Kasumi-1 (cell line): ENCODE results near the gene TUBG2.
"Not testable (repeated sequence)": the region's sequence is repeated elsewhere in the genome, so short reads cannot be mapped to it uniquely, and the experiment has no call there.

Source experiments
- DNase-seq, 2 experiments: peaks; one replicate each; lab custom pipeline; 2025; lab: John Stamatoyannopoulos, UW

TUBG2 gene

DNA sequence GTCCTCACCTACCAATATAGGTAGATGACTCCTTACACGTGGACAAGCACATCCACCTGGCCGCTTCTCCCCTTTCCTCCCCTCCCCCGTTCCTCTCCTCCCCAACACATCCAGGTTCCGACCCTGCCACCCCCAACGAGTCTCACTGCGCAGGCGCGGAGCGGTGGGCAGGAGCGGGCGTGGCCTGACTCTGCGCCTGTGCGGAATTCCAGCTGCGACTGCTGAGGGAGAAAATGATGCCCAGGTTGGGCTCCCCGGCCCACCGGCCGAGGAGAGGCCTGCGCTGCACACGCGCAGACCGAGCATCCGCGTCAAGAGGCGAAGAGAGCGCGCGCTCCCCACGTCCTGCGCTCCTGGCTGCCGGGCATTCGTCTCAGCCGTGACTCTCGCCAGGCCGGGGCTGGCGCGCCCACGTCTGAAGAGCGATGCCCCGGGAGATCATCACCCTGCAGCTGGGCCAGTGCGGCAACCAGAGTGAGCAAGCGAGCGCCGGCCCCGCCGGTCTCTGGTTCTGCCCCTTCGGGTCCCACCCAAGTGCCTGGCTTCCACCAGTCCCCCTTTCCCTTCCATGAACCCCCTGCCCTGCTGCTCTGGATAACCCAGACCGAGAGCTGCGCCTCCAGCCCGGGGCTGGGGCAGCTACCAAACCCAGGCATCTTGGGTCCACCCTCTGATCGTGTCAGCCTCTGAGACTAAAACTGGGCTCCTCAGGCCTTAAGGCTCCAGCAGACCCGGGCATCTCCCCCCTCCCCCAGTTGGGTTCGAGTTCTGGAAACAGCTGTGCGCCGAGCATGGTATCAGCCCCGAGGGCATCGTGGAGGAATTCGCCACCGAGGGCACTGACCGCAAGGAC, at the start of gene TUBG2:
TUBG2 (plus strand) TSS at position 206 of the 853 bp plus-strand sequence; CDS start at position 426, 220 bp downstream.
- DNase-seq: peak; percentile 76 to 77

DNA sequence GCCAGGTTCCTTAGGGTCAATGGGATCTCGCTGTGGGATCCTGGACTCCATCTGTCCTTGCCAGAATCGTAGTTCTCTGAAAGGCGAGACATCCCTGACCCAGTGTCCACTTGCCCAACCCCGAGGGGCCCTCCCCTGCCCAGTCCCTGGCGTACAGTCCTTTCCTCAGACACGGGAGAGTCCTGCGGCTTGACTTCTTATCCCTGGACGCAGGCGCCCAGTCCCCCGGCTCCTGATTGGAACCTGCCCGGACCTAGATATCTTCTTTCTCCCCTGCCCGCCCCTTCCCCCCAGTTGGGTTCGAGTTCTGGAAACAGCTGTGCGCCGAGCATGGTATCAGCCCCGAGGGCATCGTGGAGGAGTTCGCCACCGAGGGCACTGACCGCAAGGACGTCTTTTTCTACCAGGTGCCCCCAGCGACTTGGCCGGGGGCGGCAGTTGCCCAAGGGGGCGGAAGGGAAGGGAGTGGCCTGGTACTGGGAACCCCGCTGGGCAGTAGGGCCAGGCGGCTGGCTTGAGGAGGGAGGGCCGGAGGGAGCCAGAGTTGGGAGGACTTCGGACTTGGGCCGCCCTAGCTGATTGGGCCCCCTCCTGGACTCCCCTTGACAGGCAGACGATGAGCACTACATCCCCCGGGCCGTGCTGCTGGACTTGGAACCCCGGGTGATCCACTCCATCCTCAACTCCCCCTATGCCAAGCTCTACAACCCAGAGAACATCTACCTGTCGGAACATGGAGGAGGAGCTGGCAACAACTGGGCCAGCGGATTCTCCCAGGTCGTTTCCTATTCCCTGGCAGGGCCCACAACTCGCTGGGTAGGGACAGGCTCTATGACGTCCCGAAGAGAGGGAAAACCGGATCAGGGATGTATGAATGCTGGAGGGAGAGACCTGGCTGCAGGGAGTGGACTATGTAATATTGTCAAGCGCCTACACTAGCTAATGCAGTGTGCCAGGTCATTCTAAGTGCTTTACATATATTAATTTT, 49.0 kb upstream of the TUBG2 start:
- DNase-seq: not testable (repeated sequence)

DNA sequence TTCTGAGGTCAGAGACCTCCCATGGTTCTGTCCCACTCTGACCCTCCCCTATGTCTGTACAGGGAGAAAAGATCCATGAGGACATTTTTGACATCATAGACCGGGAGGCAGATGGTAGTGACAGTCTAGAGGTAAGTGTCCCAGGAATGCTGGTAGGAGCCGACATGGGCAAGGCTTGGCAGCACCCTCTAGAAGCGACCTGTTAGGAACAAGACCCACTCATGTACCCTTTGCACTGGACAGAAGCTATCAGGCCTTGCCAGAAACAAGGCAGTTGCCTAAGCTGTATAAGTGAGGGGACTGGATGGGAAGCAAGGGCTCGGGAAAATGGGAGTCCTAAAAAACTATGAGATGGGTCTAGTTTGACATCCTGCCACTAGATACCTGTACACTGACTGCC, 47.1 kb upstream of the TUBG2 start:
- DNase-seq: no peak

DNA sequence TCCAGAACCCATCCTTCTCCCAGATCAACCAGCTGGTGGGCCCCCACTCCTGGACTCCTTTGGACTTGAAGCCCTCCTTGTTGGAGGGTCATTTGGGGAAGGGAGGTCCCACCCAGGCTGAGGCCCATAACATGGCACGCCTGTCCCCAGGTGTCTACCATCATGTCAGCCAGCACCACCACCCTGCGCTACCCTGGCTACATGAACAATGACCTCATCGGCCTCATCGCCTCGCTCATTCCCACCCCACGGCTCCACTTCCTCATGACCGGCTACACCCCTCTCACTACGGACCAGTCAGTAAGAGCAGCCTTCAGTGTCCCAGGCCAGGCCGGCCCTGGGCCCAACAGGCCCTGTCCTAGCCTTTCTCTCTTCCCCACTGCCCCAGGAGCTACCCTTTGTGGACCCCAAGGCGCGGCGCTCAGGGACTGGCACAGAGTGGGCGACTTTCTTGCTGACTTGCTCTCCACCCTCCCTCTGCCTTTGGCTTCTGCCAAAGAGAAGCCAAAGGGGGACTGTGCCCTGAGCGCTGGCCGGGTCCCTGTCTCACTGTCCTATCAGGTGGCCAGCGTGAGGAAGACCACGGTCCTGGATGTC, 45.3 kb upstream of the TUBG2 start:
- DNase-seq: no peak

DNA sequence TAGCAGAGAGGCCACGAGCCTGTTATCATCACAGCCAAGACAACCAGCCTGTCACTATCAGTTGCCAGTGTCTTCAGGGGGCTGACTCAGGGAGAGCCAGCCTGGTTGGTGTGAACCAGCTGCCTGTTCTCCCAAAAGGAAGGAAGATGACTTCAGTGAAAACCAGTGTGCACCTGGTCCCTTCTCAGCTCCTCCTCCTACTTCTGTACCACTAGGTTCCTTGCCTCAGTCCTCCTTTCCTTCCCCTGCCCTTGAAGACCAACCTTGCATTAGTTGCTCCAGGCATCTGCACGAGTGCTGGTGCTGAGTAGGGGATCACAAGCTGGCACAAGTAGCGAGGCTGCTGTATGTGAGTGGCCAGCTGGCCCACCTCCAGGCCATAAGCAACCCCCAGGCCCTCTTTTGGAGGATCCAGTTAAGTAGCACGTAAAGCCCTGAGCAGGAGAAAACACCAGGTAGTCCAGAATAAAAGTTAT, 41.1 kb upstream of the TUBG2 start:
- DNase-seq: no peak

DNA sequence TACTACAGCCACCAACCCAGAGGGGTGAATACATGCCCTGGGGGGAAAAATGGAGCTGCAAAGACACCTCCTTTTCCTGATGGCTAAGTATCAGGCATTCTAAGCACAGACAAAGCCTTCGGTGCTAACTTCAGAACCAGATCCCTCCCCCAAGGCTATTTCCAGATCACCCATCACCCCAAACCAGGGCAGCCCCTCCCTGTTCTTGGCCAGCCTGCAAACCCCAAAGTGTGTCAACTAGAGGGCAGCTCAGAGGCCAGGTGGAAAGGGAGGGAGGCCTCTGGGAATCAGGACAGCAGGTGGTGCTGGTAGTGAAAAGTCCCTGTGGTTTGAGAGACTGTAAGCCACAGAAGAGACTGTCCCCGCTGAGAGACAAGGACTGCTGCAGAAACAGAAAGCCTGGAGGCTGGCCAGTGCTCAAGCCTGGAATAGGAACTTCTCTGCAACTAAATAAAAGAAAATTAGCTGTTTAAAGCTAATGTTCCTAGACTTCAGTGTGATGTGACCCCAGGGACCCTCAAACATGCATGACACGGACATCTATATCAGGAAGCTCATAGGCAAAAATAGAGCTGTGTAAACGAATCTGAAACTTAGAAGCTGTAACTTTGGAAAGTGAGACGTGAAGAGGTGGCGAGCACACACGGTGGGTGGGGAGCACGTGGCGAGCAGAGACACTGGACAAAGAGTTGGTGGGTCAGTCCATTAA, 40.5 kb upstream of the TUBG2 start:
- DNase-seq: no peak

DNA sequence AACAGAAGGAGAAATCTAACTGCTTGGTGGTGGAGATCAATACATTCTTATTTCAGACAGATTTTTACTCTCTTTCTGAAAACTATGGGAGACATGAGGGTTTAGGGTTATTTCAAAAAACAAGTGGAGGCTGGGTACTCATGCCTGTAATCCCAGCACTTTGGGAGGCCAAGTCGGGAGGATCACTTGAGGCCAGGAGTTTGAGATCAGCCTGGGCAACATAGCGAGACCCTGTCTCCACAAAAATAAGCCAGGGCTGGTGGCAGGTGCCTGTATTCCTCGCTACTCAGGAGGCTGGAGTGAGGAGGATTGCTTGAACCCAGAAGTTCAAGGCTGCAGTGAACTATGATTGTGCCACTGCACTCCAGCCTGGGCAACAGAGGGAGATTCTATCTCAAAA, 37.1 kb upstream of the TUBG2 start:
- not testable (repeated sequence) for DNase-seq

DNA sequence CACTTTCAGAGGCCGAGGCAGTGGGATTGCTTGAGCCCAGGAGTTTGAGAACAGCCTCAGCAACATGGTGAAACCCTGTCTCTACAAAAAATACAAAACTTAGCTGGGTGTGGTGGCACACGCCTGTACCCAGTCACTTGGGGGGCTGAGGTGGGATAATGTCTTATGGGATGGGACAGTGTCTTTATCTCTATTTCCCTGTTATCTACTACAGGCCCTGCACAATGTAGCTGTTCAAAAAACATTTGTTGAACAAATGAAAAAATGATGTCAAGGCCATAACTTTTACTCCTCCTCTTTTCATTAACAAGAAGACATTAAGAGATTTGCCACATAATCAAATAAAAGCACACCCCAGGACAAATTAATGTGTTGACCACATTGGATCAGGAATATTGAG, 35.8 kb upstream of the TUBG2 start:
- no peak for DNase-seq

DNA sequence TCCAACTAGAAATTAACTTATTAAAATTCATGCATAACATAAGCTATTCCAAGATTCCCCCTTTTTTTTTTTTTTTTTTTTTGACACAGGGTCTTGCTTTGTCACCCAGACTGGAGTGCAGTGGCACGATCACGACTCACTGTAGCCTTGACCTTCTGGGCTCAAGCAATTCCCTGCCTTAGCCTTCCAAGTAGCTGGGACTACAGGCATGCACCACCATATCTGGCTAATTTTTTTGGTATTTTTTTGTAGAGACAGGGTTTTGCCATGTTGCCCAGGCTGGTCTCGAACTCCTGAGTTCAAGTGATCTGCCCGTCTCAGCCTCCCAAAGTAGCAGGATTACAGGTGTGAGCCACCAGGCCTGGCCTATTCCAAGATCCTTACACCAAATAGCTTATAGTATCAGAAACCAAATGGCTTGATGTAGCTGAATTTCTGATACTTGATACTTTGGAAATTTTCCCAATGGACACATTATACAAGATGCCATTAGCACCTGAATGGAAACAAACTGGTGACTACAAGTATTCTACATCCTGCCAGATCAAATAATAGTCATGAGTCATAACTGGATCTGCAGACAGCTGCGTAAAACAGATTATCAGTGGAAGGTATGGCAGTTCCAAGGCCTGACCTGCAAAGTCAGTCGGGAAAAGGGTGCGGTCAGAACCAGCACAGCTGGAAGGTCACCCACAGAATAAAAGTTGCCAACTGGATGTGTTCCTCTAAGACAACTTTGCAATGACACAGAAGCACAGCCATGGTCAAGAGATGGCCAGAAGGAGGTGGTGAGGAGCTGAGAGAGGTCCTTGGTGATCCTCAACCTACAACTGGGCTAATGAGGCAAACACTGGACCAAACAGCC, 35.1 kb upstream of the TUBG2 start:
- no peak for DNase-seq

DNA sequence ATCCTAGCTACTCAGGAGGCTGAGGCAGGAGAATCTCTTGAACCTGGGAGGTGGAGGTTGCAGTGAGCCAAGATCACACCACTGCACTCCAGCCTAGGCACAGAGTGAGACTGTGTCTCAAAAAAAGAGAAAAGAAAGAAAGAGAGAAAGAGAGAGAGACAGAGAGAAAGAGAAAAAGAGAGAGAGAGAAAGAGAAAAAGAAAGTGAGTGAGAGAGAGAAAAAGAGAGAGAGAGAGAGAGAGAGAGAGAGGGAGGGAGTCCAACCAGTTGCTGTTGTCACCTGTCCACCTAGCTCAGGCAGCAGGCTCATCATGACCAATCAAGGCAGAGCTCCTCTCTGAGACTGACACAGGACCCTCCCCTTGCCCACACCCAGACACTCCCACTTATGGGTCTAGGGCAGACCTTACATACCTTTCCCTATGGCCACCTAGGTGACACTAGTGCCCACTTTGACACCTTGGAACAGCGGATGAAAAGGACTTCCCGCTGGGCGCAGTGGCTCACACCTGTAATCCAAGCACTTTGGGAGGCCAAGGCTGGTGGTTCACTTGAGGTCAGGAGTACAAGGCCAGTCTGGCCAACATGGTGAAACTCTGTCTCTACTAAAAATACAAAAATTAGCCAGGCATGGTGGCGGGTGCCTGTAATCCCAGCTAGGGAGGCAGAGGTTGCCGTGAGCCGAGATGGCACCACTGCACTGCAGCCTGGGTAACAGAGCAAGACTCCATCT, 31.9 kb upstream of the TUBG2 start:
- not testable (repeated sequence) for DNase-seq

DNA sequence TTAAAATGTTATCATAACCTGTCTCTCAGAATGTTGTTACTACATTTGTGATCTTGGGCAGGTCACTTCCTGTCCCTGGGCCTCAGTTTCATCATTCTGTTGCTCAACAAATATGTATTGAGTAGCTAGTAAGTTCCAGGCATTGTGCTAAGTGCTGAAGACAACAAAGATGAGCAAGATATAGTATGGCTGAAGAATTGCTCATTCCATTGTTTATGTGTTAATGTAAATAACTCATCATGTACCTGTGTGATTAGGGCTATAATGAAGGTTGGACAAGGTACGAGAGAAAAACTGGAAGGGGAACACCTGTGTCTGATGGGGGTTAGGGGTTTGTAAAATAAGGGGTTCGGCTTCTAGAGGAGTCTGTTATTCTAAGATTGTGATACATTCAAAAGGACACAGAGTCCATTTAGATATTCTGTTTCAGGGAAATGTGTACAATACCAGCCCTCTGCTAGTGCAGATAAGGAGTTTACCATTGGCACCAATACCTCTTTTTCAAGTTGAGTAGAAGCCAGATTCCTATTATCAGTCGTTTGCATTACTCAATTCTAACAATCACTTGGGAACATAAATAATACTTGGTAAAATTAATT, 29.6 kb upstream of the TUBG2 start:
- DNase-seq: no peak

DNA sequence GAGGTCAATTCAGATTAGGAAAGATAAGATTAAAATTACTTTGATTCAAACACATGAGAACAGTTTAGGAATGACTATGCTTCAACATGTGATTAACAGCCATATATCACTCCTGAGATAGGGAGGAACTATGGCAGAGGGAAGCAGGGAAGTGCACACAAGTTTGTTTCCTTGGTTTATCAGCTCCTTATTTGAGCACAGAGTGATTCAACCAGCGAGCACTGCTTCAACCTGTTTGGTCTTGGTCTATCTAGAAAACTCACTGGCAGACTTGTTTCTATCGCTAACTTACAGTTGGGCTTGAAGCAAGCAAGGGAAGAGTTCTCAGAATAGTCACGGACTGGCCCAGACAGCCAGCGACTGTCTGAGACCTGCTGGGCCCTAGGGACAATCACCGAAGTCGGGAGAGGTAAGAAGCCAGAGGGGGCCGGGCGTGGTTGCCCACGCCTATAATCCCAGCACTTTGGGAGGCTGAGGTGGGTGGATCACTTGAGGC, 26.1 kb upstream of the TUBG2 start:
- DNase-seq: no peak

DNA sequence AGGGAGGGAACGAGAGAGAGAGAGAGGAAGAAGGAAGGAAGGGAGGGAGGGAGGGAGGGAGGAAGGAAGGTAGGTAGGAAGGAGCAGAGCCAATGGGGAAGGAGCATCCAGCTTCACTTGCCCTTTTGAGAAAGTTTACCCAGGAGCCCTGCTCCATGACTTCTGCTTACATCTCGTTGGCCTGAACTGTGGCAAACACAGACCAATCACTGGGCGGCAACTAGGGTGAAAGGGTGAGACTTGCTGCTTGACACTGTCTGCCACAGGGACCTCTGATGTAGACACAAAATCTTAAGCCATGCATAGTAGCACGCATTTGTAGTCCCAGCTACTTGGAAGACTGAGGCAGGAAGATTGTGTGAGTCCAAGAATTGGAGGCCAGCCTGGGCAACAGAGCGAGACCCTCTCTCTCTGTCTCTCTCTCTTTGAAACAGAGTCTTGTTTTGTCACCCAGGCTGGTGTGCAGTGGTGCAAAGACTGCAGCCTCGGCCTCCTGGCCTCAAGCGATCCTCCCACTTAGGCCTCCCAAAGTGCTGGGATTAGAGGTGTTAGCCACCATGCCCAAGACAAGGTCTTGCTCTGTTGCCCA, 19.5 kb upstream of the TUBG2 start:
- no peak for DNase-seq

DNA sequence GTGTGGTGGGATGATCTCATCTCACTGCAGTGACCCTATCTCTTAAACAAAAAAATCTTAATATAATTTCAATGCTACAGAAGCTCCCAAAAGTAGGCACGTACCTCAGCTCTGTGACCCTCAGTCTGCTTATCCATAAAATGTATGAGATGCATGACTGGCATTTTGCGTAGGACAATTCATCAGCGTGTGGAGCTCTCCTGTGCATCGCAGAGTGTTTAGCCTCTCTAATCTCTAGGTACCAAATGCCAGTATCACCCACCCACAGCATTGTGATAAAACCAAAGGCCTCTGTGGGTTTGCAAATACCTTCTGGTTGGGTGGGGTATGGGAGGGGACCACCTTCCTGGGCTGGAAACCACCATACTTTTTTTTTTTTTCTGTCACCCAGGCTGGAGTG, 19.0 kb upstream of the TUBG2 start:
- DNase-seq: no peak

DNA sequence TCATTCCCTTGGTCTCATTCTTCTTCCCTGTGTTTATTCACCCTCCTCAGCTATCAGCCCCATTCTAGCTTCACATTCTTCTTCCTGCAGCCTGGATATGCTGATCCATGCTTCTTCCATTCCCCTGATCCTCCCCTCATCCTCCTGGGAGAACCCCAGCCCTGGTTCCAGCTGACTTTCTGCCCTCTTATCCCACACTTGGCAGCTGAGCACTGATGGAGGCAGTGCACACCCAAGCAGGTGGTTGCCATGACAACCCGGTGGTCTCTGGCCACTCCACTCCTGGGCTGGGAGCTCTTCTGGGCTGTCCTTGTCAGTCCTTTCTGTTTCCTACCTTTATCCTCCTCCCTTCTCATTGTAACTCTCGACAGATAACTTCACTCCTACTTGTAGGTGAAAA, 16.7 kb upstream of the TUBG2 start:
- DNase-seq: no peak

DNA sequence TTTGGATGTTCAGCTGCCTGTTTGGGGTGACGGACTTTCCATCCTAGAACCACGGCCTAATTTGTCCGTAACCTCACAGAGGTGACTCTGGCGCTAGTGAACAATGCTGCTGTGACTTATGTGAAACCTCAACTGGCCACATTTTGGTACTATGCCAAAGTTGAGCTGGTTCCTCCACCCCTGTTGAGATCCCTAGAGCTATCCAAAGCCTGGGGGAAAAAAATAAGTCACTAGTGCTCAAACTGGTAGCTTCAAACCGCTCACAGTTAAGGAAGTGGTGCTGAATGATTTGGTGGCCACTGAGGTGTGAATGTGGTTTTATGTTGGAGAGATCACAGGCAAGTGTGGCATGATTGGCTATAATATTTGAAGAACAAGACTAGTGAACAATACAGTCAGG, 11.3 kb upstream of the TUBG2 start:
- no peak for DNase-seq

DNA sequence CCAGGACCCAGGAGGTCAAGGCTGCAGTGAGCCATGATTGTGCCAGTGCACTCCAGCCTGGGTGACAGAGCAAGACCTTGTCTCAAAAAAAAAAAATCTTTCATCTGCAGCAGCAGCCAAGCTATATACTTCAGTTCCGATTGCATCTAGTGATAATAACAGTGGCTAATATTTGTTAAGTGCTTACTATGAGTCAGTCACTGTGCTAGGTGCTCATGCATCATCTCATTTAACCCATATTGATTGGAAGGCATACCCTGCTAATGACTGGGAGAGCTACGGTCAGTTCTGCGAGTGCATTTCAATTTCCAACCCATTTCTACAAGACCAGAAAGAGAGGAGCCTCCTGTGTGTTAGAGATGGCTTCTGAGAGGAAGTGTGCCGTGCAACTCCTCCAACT, 7.7 kb upstream of the TUBG2 start:
- DNase-seq: no peak

DNA sequence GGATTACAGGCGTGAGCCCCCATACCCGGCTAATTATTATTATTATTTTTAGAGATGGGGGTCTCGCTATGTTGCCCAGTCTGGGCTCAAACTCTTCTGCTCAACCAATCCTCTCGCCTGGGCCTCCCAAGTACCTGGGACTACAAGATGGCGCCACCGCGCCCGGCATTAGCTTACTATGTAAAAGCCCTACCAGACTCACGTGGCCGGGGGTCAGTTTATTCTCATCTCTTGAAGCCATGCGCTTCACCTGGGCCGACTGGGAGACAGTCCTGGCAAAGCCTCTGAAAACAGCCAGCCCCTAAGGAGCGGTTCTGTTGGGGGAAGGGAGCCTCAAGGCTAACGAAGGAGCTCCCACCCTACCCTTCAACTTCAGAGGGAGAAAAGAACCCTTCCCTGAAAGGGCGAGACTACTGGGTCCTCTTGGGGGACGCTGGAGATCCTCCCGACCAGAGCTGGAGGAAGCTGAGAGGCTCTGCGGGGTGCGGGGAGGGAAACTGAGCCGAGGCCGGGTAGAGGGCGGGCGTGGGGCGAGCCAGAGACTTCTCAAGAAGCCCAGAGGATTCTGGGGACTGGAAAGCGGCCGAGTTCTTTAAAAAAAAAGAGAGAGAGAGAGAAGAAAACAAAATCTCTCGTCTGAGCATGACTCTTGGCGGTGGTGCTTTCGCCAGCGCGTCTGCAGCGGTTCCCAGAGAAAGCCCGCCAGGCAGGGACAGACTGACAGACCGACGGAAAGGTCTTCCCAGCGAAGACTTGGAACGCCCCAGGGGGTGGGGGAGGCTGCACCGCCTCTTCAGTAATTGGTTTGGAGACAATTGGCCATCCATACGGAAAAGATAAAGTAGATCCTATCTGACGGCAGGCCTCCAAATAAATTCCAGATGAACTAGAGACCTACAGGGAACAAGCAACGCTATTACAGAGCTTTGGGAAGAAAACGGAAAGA, 5.6 kb upstream of the TUBG2 start:
- no peak for DNase-seq
